NCI-H2171 (cell line): ENCODE results near the gene ADCY10.
"Not testable (repeated sequence)": the region's sequence is repeated elsewhere in the genome, so short reads cannot be mapped to it uniquely, and the experiment has no call there.

Experiments
- DNase-seq: peaks from one replicate; lab custom pipeline; 2025; lab: John Stamatoyannopoulos, UW

Gene ADCY10

GRCh38 chr1:167924543-167925231, 10.8 kb upstream of the ADCY10 start:
- no peak for DNase-seq

DNA sequence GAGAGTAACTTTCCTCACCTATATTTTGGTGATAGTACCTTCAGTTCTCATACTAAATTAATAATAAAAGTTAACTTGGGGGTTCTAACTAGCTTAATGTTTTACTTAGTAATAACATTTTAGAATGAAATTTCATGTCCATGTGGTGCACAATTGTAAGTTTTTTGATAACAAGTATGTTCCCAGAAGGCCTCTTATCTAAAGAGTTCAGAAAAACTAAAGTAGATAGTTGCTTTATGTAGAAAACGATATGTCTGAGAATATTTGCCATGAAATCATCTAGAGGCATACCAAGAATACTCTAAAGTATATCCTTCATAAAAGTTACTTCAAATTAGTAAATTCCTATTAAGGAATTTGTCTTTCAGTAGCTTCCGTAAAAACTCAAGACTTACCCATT, 10.2 kb upstream of the ADCY10 start:
- no peak for DNase-seq

- no peak for DNase-seq
These were observed 9.6 kb upstream of the ADCY10 start for GRCh38 chr1:167923324-167924056.

- no peak for DNase-seq
These were observed 8.7 kb upstream of the ADCY10 start for GRCh38 chr1:167922611-167923074.

GRCh38 chr1:167922023-167922422, 8.1 kb upstream of the ADCY10 start:
- DNase-seq: no peak

DNA sequence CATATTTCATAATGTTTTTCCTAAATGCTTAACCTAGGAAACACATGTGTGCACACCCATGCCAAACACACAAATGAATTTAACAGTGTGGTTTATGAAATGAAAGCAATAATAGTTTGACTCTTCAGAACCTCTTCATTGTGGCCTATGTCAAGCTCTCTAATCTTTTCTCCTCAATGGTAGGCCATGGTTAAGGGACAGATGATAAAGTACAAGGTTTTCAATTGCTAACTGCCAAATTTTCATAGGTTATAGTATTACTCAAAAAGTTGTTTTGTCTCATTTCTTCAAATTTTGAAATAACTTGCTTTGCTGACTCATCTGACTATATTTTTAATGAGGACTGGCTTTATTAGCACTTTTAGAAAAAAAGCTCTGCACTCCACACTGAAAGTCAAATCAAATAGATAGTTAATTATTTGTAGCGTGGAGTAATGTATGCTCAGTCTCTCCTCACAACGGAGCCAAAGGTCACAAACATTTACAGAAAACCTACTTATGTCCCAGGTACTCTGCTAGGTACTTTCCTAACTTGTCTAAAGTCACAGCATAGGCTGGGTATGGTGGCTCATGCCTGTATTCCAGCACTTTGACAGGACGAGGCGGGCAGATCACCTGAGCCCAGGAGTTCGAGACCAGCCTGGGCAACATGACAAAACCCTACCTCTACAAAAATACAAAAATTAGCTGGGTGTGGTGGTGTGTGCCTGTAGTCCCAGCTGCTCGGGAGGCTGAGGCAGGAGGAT, 3.0 kb upstream of the ADCY10 start:
- DNase-seq: no peak

GRCh38 chr1:167915569-167915968, 1.6 kb upstream of the ADCY10 start:
- DNase-seq: no peak

GRCh38 chr1:167912294-167912693, 1.6 kb downstream of the ADCY10 start:
- no peak for DNase-seq

- DNase-seq: no peak
These were observed 2.5 kb downstream of the ADCY10 start for GRCh38 chr1:167911413-167911812.

DNA sequence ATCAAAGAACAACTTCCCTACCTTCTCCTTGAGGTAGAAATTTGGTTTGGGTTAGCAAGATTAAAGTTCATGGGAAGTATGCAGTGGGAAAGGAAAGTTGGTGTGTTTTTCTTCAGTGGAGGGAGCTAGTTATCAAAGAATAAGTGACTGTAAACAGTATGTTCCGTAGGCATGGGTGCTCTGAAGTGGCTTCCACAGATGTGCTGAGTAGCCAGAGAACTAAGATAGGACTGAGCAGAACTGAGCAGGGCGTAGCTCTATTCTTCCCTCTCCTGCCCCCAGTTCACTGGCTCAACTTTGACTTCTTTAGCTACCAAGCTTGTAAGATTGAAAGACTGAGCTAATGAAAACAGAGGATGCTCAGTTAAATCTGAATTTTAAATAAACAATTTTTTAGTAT, 3.4 kb downstream of the ADCY10 start:
- no peak for DNase-seq

- no peak for DNase-seq
These were observed 4.2 kb downstream of the ADCY10 start for GRCh38 chr1:167909691-167910180.

DNA sequence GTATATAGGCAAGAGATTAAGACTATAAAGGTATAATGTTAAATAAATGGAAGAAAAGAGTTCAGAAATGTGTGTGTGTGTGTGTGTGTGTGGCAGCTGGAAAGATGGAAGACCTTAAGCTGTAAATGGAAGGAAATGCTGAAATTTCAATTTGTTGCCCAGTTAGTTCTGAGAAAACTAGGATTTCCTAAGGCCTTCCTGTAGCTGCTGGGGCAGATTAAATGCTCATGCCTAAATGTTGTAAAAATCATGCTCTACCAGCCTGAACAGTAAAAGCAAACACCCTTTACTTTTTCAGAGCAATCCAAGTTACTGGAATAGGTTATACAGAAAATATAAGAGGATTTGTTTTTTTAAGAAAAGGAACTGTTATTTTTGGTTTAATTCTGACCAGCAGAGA, 8.3 kb downstream of the ADCY10 start:
- no peak for DNase-seq

- DNase-seq: no peak
These were observed 8.8 kb downstream of the ADCY10 start for GRCh38 chr1:167905182-167905581.

GRCh38 chr1:167904652-167905130, 9.2 kb downstream of the ADCY10 start:
- DNase-seq: no peak

DNA sequence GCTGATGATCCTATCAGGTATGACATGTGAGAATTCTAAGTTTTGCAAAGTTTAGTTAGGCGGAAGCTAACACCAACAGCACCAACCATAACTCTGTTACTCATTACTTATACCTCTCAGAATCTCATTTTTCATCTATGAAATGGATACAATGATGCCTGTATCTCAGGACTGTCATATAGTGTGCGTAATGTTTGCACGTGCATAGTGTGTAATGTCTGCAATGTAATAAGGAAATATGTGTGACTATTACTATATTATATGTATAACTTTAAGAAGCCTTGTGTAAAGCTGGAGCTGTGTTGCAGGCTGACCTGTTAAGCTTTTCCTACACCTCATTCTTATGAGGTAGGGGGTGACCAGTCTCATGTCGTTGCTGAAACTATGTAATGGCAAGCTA, 13.0 kb downstream of the ADCY10 start:
- DNase-seq: no peak

- no peak for DNase-seq
These were observed 14.7 kb downstream of the ADCY10 start for GRCh38 chr1:167899253-167899681.

GRCh38 chr1:167898578-167899222, 15.2 kb downstream of the ADCY10 start:
- DNase-seq: no peak

DNA sequence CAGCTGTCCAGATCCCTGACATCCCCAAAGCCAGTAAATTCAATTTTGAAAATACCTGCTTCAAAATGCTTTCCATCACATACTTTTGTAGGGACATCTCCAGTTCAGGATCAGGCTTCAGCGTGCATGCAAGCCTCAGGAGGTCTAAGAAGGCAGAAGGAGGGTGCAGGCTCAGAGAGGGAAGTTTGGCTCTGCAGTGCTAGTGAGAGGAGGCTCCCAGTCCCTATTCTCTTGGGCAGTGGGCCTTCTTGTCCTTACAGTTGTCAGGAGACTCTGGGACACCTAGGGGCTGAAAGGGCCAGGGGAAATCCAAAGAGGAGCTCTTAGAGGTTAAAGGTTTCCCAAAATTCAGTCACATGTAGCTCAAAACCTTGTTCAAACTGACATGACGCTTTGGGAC, 20.1 kb downstream of the ADCY10 start:
- no peak for DNase-seq

DNA sequence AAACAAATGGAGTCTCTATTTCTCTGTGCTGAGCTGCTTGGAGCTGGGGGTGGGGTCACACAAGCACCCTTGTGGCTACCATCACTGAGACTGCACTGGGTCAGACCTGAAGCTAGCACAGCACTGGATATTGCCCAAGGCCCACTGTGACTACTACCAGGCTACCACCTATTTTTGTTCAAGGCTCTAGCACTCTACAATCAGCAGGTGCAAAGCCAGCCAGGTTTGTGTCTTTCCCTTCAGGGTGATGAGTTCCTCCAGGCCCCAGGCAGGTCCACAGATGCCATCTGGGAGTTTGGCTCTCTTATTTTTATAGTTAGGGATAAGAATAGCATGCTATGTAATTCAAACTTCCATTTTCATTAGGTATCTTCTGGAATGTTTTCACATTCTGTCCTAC, 23.5 kb downstream of the ADCY10 start:
- DNase-seq: no peak

DNA sequence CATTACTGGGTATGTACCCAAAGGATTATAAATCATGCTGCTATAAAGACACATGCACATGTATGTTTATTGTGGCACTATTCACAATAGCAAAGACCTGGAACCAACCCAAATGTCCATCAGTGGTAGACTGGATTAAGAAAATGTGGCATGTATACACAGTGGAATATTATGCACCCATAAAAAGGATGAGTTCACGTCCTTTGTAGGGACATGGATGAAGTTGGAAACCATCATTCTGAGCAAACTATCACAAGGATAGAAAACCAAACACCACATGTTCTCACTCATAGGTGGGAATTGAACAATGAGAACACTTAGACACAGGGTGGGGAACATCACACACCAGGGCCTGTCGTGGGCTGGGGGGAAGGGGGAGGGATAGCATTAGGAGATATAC, 26.7 kb downstream of the ADCY10 start:
- DNase-seq: not testable (repeated sequence)

- DNase-seq: no peak
These were observed 31.6 kb downstream of the ADCY10 start for GRCh38 chr1:167882376-167882775.

DNA sequence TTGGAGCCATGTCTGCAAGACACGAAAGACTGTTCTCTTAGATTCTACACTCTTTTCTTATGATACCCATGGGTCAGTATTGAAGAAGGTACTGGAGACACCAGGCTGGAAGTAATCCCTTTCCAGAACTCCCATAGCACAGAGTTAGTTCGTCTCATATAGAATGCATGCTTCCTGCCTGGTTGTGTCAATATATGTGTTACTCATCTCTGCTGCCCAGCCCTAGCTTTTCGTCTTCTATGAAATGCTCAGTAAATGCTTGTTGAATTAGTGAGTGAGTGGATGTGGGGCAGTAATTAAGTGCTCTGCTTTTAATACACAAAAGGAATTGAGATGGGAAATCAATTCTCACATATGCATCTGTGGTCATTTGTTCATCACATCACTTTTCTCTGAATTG, 32.1 kb downstream of the ADCY10 start:
- no peak for DNase-seq
